ENCODE data around the gene CLPTM1L.
"Not testable (repeated sequence)": the region's sequence is repeated elsewhere in the genome, so short reads cannot be mapped to it uniquely, and the experiment has no call there.

Gene CLPTM1L

DNA sequence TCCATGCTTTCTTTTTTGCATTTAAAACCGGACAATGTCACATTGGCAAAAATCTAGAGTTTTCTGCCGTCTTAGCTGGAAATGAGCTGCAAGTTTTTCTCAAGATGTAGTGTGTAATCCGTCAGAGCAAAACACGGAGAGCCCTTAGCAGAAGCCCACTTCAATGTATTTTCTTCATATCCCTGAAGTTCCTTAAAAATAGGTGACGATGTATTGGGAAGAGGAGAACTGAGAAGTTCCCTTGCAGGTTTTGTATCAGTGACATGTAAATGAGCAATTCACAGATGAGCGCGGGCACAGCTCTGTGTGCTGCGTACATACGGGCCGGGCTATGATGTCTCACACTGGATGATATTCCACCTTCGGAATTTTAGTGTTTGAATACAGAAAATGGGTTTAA lies 14.8 kb upstream of the CLPTM1L start:
- no peak for DNase-seq (ENCODE audit: low read depth in 3 of 3)

DNA sequence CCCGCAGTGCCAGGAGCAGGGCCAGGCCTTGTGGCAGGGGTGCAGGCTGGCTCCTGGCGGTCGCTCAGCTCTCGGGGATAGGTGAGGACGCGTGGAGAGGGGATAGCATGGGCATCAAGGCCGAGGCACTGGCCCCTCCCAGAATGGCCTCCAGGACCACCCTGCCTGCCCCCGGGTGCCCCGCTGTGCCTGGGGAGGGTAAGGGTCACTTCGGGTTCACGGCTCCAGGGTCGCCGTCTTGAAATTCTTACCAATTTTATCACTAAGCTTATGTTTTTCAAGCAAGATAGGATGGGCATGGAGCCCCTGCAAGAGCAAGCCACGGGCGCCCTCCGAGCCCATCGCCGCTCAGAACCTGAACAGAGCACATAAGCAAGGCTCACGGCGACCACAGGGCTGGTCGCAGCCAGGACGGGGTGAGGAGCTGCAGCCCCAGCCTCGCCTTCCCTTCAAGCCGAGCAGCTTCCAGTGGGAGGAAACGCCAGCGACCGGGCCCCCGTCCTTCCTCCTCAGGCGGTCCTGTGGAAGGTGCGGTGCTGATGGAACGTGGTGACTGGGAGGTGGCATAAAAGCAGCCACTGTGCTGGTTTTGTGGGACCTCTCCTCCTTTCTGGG lies 14.2 kb upstream of the CLPTM1L start:
- no peak for DNase-seq (ENCODE audit: low read depth in 3 of 3)

DNA sequence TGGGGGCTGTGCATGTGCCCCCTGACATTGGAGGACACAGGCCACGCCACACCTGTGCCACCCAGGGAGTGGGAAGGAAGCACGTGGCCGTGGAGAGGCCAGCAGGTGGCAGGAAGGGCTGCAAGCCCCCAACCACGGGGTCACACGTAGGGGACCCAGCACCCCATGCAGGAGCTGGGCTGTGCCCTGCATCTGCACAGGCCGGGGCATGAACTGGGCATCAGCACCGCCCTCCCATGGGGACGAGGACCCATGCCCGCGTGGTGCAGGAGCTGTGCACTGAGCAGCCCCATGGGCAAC lies 13.8 kb upstream of the CLPTM1L start:
- DNase-seq (ENCODE audit: low read depth in 3 of 3) = no peak

DNA sequence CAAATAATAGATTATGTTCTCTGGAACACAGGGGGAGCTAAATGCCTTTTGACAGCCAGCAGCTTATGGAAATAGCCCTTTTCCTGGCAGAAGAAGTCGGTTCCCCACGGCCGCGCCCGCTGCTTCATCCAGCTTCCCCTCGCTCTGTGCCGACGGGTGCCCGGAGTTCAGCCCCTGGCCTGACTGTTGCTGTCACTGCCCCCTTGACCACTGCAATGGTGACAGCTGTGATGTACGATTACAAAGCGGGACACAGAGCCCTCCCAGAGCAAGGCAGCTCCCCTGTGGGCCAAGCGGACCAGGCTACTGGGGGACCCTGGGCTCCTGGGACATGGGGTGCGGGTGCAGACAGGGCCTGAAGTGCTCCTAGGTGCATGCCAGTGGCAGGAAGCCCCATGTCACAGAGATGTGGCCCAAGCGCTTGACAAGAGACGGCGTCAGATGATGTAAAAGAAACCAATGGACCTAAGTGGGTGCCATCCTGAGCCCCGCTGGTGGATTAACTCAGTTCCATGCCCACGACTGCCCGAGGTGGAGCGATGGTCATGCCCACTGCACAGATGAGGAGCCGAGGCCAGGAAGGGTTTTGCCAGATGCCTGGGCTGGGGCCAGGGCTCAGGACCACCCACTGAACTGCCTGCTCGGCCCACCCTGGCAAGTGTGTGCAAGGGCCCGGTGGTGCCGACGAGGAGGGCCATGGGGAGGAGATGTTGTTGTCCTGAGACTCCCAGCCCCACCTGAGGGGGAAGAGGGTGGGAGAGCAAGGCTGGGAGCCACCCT lies 13.2 kb upstream of the CLPTM1L start:
- DNase-seq (ENCODE audit: low read depth in 3 of 3) = no peak

DNA sequence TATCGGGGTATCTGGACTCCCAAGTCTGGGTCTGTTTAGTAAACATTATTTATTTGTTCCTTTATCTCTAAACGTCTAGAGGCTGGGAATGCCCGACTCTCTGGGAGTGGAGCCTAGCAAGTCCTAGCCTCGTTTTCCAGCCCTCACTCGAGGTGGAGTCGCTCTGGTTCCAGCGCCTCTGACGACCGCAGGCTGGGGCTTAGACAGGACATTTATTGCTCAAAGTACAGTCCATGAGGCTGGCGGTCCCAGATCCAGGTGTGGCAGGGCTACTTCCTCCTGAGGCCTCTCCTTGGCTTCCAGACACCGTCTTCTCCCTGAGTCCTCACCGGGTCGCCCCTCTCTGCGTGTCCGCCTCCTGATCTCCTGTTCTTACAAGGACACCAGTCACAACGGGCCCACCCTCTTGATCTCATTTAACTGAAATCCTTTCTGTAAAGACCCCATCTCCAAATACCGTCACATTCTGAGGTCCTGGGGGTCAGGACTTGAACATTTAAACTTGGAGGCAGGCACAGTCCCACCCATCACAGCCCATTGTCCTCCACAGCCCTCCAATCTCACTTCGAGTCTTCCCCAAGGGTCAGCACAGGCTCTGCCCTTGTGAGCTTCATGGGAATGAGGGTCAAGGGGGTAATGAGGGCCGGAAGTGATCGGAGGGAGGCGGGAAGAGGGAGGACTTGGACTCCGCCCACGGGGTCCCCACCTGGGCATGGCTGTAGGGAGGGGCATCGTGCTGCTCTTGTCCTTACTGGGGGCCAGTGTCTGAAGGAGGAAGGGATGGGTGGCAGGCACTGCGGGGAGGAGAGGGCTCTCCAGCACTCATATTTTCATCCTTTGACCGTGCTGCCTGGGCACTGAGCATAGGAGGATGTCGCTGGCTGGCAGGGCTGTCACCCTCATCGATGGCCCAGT lies 12.2 kb upstream of the CLPTM1L start:
- no peak for DNase-seq (ENCODE audit: low read depth in 3 of 3)

DNA sequence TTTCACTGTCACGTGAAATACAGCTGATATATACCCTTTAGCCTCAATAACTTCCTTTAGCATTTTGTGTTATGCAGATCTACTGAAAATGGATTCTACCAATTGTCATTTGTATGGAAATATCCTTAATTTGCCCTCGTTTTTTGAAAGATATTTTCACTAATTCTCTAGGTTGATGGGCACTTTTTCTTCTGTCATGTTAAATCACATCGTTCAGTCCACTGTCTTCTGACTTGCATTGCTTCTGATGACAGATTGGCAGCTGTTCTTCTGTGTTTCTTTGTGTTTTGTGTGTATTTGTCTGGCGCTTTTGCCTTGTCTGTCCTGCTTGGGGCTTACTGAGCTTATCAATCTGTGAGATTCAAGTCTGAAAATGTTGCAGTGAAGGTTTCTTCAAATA lies 9.7 kb upstream of the CLPTM1L start:
- no peak for DNase-seq (ENCODE audit: low read depth in 3 of 3)

DNA sequence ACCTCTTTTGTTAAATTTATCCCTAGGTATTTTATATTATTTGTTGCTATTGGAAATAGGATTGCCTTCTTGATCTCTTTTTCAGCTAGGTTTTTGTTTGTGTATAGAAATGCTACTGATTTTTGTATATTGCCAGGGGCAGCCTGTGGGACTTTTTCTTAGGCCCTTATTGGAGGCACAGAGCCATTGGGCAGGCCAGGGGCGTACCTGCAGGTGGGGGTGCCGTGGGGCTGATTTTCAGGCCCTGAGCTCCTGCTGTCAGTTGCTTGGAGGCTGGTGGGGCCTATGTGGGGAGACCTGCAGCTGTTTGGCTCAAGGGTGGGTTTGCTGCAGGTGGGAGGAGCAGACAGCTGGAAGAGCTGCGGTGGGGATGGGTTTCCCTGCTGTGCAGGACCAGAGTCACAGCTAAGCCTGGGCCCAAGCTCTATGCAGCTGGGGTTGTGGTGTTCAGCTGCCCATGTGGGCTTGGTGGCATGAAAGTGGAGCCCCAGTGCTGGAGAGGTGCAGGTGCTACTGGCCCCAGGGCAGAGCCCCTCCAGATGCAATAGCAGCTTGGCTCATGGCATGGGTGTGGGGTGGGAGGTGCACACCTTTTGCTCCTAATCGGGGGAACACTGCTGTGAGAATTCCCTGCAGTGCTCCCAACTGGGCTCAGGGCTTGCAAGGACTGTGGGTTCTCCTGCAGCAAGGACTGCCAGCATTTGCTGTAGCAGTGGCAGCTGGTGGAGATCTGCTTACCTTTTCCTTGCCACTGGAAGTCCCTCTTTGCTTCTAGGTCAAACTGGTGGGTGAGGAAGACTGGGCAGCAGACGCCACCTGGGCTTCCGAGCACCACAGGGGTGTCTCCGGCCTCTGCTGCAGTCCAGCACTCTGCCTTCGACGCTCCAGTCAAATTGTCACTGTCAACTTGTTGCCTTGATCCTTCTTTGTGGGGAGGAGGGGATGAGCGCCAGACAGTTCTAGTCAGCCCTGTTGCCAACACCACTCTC lies 7.6 kb upstream of the CLPTM1L start:
- no peak for DNase-seq (ENCODE audit: low read depth in 3 of 3)

DNA sequence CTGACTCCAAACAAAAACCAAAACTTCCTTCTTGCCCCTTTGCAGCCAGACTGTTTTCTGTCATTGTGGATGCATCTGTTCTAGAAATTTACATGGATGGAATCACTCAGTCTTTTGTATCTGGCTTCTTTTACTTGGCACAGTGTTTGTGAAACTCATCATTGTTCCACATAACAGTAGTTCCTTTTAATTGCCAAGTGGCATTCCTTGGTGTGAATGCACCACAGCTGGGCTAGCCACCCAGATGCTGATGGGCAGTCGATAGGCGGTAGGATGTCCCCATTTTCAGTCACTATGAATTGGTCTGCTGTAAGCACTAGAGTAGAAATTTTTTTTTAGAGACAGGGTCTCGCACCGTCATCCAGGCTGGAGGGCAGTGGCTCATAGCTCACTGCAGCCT lies 6.3 kb upstream of the CLPTM1L start:
- DNase-seq (ENCODE audit: low read depth in 3 of 3) = no peak

DNA sequence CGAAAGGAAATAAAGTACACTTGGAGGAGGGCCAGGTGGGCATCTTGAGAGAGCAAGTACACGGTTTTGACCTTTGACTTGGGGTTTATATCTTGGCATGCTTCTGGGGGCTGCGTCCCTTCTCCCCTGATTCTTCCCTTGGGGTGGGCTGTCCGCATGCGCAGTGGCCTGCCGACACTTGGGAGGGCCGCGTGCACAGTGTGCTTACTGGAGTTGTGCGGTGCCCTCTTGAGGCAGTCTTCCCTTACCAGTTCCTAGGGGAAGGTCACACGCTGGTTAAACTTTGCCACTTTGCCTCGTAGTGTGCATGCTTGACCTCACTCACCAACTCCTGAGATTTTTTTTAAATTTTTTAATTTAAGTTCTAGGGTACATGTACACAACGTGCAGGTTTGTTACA lies 4.3 kb upstream of the CLPTM1L start:
- no peak for DNase-seq (ENCODE audit: low read depth in 3 of 3)

DNA sequence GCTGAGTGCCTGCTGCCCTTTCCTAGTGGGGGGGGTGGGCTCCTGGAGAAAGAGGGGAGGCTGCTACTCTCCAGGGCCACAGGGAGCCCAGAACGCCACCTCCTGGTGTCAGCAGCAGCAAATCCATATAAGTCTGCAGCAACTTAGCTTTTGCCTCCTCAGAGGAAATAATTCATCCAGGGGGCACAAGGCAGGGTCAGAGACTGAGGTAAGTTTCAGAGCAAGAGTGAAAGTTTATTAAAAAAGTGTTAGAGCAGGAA lies 4.0 kb upstream of the CLPTM1L start:
- no peak for DNase-seq (ENCODE audit: low read depth in 3 of 3)

DNA sequence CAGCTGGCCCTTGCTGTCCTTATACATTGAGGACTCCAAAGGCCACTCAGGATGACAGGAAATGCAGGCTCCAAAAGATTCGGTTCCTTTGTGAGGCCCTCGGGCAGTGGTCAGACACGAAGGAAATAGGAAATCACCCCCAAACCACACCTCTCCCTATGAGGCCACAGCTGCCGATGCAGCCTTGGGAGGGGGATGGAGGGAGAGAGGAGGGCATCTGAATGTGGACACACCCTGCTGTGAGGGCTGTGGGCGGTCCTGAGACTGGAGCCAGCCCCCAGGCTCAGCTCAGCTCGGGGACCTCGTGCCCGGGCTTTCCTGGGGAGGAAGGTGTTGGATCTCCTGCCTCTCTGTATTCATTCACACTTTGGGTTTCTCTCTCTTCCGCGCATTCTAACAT lies 2.7 kb upstream of the CLPTM1L start:
- DNase-seq (ENCODE audit: low read depth in 3 of 3) = no peak

DNA sequence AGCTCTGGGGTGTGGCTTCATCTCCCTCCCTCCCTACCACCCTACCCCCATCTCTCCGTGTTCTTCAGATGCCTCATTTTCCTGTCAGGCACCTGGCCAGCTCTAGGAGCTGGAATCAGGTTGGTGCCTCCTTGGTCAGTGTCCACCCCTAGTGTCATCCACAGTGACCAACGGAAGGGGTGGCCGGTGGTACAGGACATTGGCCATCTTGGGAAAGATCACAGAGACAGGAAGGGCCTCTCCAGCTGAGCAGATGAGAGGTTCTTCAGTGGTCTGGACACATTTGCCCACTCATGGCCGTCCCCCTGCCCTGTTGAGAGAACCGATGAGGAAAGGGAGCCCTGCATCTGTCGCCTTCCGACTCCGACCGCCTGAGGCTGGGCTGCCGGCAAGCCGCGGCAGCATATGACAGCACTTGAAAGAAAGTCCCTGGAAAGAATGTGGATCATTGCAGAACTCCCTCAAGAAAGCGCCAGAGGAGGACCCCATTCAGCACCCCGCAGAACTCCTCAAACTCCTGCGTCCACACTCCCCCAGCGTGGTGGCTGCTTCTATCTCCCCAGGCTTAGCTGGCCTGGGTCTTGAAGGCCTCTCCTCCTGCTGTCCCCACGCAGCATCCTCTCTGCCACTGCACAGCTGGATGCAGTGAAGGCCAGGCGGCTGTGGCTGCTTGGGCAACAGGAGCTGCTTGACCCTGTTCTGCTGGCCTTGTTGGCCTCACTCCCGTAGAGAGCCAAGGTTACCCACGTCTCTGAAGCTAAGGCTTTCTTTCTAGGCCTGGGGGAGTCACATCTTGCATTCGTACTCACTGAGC lies 1.9 kb upstream of the CLPTM1L start:
- no peak for DNase-seq (ENCODE audit: low read depth in 3 of 3)

DNA sequence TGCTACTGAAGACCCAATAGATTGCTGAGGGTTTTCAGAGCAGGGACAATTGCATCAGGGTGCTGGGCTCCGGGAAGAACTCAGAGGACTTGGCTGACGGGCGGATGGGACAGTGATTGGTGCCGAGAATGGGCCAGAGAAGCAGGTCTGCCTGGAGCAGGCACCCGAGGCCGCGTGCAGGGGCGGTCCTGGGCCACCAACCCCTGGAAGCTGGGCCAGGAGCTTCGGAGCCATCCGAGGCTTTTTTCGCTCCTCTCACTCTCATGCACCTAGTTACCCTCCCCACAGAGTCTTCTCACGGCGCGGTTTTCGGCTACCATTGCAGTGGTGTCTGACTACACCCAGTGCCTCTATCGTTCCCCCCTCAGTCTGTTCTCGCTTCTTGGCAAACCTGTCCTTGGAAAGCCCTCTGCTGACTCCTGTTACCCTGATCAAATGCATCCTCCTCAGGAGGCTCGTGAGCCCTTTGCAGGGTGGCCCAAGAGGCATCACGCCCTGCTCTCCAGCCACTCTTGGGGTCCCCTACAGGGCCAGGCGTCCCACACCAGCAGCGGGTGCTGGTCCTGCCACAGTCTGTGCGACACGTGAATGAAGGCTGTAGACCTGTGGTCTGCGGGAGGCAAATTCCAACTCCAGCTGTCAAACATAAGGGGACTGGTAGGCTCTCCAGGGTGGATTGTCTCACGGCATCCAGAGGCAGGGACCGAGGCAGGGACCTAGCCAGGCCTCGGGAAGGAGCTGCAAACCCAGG lies 1.2 kb upstream of the CLPTM1L start:
- no peak for DNase-seq (ENCODE audit: low read depth in 3 of 3)

DNA sequence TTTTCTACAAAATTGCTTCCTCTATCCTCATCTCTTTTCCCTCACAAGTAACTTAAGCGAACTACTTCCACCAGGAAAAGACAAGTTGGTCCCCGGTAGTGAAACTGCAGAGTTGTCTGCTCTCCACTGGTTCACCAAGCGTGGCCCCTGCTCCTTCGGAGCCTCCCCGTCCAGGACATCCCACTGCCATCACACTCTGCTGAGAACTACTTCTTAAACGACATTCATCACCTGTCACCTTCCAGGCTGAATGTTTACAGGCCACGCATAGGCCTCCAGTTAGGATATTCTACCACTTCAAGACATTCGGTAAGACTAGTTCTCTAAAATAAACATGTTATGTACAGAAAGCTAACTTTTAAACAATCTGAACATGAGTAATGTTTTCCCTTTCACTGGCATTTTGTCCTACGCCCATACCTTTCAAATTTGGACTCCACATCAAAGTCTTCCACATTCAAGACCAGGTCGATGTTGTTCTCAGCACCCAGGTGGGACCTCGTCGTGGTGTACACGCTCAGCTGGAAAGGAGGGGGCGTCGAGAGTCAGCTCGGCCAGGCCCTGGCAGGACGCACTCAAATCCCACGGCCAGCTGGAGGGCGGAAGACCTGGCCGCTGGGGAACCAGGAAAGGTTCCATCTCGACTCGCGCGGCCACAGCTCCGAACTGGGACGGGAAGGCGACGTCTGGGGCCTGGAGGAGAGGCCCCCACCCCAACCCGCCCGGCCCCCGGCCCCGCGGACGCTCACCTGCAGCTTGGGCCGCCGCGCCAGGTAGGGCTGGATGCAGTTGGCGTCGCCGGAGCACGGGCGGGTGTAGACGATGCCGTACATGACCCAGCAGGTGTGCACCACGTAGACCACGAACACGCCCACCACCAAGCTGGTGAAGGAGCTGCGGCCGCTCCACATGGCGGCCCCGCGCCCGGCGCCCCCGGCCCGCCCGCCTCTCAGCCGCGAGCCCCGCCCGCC lies 683 bp downstream of the CLPTM1L start:
- DNase-seq (ENCODE audit: low read depth in 3 of 3) = no peak

DNA sequence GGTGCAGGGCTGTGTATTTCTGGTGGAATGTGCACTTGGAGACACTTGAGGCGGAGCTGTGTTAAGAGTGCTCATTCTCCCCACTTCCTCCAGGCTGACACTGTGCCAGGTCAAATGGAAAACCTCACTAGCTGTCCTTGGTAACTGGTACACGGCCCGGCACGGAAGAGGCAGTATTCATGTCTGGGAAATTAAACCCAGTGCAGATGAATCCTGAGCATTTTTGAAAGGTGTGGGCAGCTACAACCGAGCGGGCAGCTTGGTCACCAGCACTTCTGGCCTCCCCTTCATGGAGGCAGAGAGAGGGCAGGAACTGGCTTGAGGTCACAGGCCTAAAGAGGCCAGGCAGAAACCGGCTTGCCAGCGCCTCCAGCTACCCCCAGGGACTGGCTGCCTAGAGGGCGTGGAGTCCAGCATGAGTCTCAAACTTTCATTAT lies 1.6 kb downstream of the CLPTM1L start:
- no peak for DNase-seq (ENCODE audit: low read depth in 3 of 3)

DNA sequence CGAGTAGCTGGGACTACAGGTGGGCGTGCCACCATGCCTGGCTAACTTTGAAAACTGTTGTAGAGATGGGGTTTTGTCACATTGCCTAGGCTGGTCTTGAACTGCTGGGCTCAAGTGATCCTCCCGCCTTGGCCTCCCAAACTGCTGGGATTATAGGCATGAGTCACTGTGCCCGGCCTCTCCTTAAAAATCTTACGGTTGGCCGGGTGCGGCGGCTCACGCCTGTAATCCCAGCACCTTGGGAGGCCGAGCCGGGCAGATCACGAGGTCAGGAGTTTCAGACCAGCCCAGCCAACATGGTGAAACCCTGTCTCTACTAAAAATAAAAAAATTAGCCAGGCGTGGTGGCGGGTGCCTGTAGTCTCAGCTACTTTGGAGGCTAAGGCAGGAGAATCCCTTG lies 2.2 kb downstream of the CLPTM1L start:
- DNase-seq (ENCODE audit: low read depth in 3 of 3) = not testable (repeated sequence)

DNA sequence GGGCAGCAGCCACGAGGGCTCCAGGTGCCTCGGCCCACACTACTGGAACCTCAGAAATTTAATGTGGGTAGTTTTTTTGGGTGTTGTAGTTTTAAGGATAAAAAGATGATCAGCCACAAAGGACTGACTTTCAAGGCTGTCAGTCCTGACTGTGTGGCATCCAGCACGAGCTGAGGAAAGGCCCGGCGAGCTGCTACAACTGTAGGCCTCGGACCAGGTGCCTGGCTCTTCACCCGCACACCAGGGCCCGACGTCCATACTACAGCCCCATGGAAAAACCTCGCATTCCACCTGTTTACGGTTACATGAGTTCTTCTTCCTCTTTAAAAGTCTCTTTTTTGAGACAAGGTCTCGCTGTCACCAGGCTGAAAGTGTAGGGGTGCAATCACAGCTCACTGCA lies 2.6 kb downstream of the CLPTM1L start:
- DNase-seq (ENCODE audit: low read depth in 3 of 3) = no peak

DNA sequence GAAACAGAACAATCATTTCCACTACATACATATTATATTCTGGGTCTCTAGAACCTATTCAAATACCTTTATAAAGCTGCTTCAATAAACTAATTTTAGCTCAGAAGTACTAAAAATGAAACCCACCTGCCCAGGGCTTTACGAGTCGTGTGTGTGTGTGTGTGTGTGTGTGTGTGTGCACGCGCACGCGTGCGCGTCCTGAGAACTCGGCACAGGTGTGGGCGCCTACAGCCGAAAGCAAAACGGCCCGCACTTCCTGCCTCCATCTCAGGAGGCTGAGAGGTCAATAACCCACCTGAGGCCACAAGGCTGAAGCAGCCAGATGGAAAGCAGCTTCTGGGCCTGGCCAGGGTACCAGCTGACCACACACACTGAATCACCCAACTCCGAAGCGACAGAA lies 3.0 kb downstream of the CLPTM1L start:
- no peak for DNase-seq (ENCODE audit: low read depth in 3 of 3)

DNA sequence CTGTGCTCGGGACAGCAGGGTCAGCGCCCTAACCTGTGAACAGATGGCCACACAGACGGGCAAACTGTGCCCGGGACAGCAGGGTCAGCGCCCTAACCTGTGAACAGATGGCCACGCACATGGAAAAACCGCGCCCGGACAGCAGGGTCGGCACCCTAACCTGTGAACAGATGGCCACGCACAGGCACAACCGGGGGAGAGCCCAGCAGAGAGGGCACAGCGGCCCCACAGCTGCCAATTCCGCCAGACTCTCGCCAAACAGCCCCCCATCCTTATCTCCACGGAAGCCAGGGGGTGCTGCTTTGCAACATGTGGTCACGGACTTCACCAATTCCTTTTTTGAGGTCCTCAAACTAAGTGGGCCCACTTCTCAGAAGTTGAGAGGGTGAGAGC lies 5.1 kb downstream of the CLPTM1L start:
- not testable (repeated sequence) for DNase-seq (ENCODE audit: low read depth in 3 of 3)

Data from stimulated activated CD4-positive, alpha-beta T cell treated with anti-CD3 and anti-CD28 coated beads, TNF-alpha, amount 100 ng/mL, for 48 hours (primary cell).